Measurements from ENCODE around the gene NR2C2. TPM values are rescaled to one million over a fixed set of nuclear protein-coding genes. Genes with fewer than 3 reads are reported as not detected.

NR2C2 gene
- total and polyA plus RNA-seq, 10 of the 15 experiments (the other 5 are each of a cell fraction or from before 2014, with no cell fraction given): 2.7 to 30.3 (median 18.3) TPM

DNA sequence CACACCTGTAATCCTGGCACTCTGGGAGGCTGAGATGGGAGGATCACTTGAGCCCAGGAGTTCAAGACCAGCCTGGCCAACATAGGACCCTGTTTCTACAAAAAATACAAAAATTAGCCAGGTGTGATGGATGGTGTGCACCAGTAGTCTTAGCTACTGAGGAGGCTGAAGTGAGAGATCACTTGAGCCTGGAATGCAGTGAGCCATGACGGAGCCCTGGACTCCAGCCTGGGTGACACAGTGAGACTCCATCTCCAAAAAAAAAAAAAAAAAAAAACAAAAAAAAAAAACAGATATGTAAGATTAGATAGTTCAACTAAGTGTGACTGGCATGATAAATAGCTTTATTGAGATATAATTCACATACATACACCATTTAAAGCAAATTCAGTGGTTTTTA, 141.8 kb downstream of the NR2C2 start:
- in situ Hi-C loops (cut with MboI) (no loop called here), intact Hi-C loops (cut with micrococcal nuclease; ENCODE audit: unreplicated experiment) (no loop called here)
- Histone ChIP-seq H3K4me2 (ENCODE audit: control insufficient read depth, insufficient read depth) (no peak overlapping the region), H3K27ac (ENCODE audit: control insufficient read depth, insufficient read depth) (no peak overlapping the region), H3K36me3 (ENCODE audit: control insufficient read depth in 2 of 2, insufficient read depth in 2 of 2, low read length in 1 of 2) (peaks cover 0 to 36% of the 10 kb centered on the region in 2 experiments), H3K4me3 (no peak overlapping the region), H3K9ac (ENCODE audit: control insufficient read depth, insufficient read depth, low read length) (no peak overlapping the region), H3K27me3 (replicated peaks in 1 of 2; ENCODE audit: control insufficient read depth in 2 of 2, insufficient read depth in 2 of 2, low read length in 1 of 2) (no peaks in the 10 kb centered on the region), H3K4me1 (ENCODE audit: control insufficient read depth, insufficient read depth, low read length) (no peaks in the 10 kb centered on the region), H4K20me1 (ENCODE audit: control insufficient read depth, insufficient read depth) (no peaks in the 10 kb centered on the region), H3K79me2 (ENCODE audit: control insufficient read depth, insufficient read depth, low read length) (no peaks in the 10 kb centered on the region), H3K9me3 (replicated peaks; ENCODE audit: control insufficient read depth, insufficient read depth, low read length) (no peaks in the 10 kb centered on the region), H2AFZ (ENCODE audit: control insufficient read depth, low read depth, low read length) (no peak overlapping the region)
- no peak for FAIRE-seq
- TF ChIP-seq CHD2 (IDR thresholded peaks at IDR 0.05; ENCODE audit: borderline replicate concordance, low read depth, low read length): no peak
- ChIA-PET RAD21 (ENCODE audit: unreplicated experiment) (interaction anchor here (0.7 kb wide), 1 partner anchor 870 kb away, joined by 4 read pairs; no protein-coding TSS in a partner anchor), CTCF (interaction anchor here (0.6 to 1.2 kb wide), 2 partner anchors 18 to 163 kb away, joined by 3 to 4 read pairs; no protein-coding TSS in a partner anchor), SMC1A (ENCODE audit: uncharacterized antibody, unreplicated experiment) (interaction anchor here (1.8 kb wide), 1 partner anchor 9 kb away, joined by 5 read pairs; the partner anchor contains the start of gene RBSN), POLR2A (interaction anchor here (1.3 kb wide), 1 partner anchor 9 kb away, joined by 7 read pairs; the partner anchor contains the start of gene RBSN)
- no peak for DNase-seq (ENCODE audit: low read depth, low spot score)
- BruUV-seq (replicated peaks): no TSS peak
- 100% methylated on average over 1 of the region's 1 CpG for WGBS (ENCODE audit: insufficient coverage, insufficient replicate concordance, low lambda C conversion rate, missing lambda C conversion rate)
- no peak for ATAC-seq

DNA sequence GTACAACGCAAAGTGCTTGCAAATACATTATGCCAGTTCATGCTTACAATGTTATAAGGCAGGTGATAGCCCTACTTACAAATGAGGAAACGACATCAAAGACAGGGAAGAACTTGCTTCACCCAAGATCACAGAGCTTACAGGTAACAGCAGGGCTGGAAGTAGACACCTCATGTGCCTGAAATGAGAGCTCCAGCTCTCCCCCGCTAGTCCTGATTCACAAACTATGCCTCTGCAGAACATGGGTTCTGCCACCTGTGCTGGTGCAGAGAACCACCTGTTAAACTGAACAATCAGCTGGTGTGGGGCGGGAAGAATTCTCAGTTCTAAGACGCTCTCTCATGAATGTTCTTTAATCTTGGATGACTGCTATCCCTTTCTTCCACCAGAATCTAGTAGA, 144.2 kb downstream of the NR2C2 start:
- TF ChIP-seq BHLHE40 (IDR thresholded peaks at IDR 0.05; ENCODE audit: borderline replicate concordance in 1 of 2, low read depth in 2 of 2, low read length in 1 of 2): no peak
- TF ChIP-seq, protein P1, sequence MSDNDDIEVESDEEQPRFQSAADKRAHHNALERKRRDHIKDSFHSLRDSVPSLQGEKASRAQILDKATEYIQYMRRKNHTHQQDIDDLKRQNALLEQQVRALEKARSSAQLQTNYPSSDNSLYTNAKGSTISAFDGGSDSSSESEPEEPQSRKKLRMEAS (IDR thresholded peaks at IDR 0.05; ENCODE audit: low read depth, low read length): no peak
- TF ChIP-seq, protein P2, sequence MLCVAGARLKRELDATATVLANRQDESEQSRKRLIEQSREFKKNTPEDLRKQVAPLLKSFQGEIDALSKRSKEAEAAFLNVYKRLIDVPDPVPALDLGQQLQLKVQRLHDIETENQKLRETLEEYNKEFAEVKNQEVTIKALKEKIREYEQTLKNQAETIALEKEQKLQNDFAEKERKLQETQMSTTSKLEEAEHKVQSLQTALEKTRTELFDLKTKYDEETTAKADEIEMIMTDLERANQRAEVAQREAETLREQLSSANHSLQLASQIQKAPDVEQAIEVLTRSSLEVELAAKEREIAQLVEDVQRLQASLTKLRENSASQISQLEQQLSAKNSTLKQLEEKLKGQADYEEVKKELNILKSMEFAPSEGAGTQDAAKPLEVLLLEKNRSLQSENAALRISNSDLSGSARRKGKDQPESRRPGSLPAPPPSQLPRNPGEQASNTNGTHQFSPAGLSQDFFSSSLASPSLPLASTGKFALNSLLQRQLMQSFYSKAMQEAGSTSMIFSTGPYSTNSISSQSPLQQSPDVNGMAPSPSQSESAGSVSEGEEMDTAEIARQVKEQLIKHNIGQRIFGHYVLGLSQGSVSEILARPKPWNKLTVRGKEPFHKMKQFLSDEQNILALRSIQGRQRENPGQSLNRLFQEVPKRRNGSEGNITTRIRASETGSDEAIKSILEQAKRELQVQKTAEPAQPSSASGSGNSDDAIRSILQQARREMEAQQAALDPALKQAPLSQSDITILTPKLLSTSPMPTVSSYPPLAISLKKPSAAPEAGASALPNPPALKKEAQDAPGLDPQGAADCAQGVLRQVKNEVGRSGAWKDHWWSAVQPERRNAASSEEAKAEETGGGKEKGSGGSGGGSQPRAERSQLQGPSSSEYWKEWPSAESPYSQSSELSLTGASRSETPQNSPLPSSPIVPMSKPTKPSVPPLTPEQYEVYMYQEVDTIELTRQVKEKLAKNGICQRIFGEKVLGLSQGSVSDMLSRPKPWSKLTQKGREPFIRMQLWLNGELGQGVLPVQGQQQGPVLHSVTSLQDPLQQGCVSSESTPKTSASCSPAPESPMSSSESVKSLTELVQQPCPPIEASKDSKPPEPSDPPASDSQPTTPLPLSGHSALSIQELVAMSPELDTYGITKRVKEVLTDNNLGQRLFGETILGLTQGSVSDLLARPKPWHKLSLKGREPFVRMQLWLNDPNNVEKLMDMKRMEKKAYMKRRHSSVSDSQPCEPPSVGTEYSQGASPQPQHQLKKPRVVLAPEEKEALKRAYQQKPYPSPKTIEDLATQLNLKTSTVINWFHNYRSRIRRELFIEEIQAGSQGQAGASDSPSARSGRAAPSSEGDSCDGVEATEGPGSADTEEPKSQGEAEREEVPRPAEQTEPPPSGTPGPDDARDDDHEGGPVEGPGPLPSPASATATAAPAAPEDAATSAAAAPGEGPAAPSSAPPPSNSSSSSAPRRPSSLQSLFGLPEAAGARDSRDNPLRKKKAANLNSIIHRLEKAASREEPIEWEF (IDR thresholded peaks at IDR 0.05; ENCODE audit: insufficient replicate concordance, low read depth, low read length): no peak
- FAIRE-seq (no peak), ATAC-seq (no peak), DNase-seq (ENCODE audit: low read depth, low spot score) (no peak)
- no peaks in the 10 kb centered on the region for H4K20me1 ChIP-seq (ENCODE audit: control insufficient read depth, insufficient read depth)
- ChIA-PET CTCF (interaction anchor here (1.2 to 2.2 kb wide), 4 partner anchors 15 to 168 kb away, joined by 3 to 10 read pairs (median 4); no protein-coding TSS in a partner anchor), SMC1A (ENCODE audit: uncharacterized antibody, unreplicated experiment) (no interaction called here), POLR2A (interaction anchor here (0.6 to 1.1 kb wide), 2 partner anchors 107 to 224 kb away, joined by 4 to 6 read pairs; no protein-coding TSS in a partner anchor), RAD21 (ENCODE audit: unreplicated experiment) (no interaction called here)
- H3K27me3 ChIP-seq (replicated peaks in 1 of 2; ENCODE audit: control insufficient read depth in 2 of 2, insufficient read depth in 2 of 2, low read length in 1 of 2): no peaks in the 10 kb centered on the region
- H3K4me3 ChIP-seq: no peak overlapping the region
- no peaks in the 10 kb centered on the region for H3K4me1 ChIP-seq (ENCODE audit: control insufficient read depth, insufficient read depth, low read length)
- peaks cover 1 to 43% of the 10 kb centered on the region in 2 experiments for H3K36me3 ChIP-seq (ENCODE audit: control insufficient read depth in 2 of 2, insufficient read depth in 2 of 2, low read length in 1 of 2)
- no peaks in the 10 kb centered on the region for H3K9me3 ChIP-seq (replicated peaks; ENCODE audit: control insufficient read depth, insufficient read depth, low read length)
- H2AFZ ChIP-seq (ENCODE audit: control insufficient read depth, low read depth, low read length): no peak overlapping the region
- intact Hi-C loops (cut with micrococcal nuclease; ENCODE audit: unreplicated experiment): no loop called here
- no peak overlapping the region for H3K27ac ChIP-seq (ENCODE audit: control insufficient read depth, insufficient read depth)
- BruUV-seq (replicated peaks): no TSS peak
- no peak overlapping the region for H3K4me2 ChIP-seq (ENCODE audit: control insufficient read depth, insufficient read depth)
- 79% methylated on average over 5 of the region's 5 CpGs for WGBS (ENCODE audit: insufficient coverage, insufficient replicate concordance, low lambda C conversion rate, missing lambda C conversion rate)
- no peak overlapping the region for H3K9ac ChIP-seq (ENCODE audit: control insufficient read depth, insufficient read depth, low read length)
- in situ Hi-C loops (cut with MboI): no loop called here
- no peaks in the 10 kb centered on the region for H3K79me2 ChIP-seq (ENCODE audit: control insufficient read depth, insufficient read depth, low read length)
